Gastrocnemius medialis (tissue), 4 donors: ENCODE results near the gene FHOD3.

Experiments used
- POLR2A ChIP-seq, 2 donors: fragments of 450-650 bp; IDR thresholded peaks; one replicate each; pipeline ENCODE4 v1.6.1; 2017; ENCODE audit warnings: antibody characterized with exemption in 2 of 2, mild to moderate bottlenecking in 2 of 2, moderate library complexity in 2 of 2
- TF ChIP-seq, protein P1 (sequence below), 5 experiments: fragments of 450-650 bp in 3 of 5; fragments of 200-600 bp in 2 of 5; sonication (generic) in 2 of 5; IDR thresholded peaks in 4 of 5; conservative IDR thresholded peaks in 1 of 5; 1 replicate in 4 of 5; 2 replicates in 1 of 5; pipeline ENCODE4 v1.5.1; 2016 to 2019; ENCODE audit warnings: antibody characterized with exemption in 5 of 5, mild to moderate bottlenecking in 3 of 5, moderate library complexity in 3 of 5

DNA sequence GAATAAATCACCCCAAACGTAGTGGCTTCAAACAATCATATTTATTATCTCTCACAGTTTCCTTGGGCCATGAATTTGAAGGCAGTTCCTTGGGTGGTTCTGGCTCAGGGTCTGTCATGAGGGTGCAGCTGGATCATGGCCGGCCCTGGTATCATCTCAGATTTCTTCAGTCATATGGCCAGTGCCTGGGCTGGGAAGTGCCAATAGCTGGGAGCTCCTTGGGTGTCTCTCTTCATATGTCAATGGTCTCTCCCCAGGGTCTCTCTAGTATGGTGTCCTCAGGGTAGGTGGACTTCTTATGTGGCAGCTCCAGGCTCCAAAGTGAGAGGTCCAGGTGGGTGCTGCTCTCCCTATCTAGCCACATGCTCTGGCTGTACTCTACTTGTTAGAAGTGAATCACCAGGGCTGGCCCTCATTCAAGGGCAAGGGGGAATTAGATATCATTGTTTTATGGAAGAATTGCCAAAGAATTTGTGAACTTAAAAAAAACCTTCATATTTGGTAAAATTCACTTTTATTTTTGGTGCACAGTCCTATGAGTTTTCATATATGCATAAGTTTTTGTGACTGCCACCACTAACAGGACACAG is 15.4 kb downstream of the FHOD3 start:
- no peak for TF ChIP-seq POLR2A (IDR thresholded peaks at IDR 0.05)
- TF ChIP-seq, protein P1, sequence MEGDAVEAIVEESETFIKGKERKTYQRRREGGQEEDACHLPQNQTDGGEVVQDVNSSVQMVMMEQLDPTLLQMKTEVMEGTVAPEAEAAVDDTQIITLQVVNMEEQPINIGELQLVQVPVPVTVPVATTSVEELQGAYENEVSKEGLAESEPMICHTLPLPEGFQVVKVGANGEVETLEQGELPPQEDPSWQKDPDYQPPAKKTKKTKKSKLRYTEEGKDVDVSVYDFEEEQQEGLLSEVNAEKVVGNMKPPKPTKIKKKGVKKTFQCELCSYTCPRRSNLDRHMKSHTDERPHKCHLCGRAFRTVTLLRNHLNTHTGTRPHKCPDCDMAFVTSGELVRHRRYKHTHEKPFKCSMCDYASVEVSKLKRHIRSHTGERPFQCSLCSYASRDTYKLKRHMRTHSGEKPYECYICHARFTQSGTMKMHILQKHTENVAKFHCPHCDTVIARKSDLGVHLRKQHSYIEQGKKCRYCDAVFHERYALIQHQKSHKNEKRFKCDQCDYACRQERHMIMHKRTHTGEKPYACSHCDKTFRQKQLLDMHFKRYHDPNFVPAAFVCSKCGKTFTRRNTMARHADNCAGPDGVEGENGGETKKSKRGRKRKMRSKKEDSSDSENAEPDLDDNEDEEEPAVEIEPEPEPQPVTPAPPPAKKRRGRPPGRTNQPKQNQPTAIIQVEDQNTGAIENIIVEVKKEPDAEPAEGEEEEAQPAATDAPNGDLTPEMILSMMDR (IDR thresholded peaks at IDR 0.05 in 4 of 5, conservative IDR thresholded peaks at IDR 0.05 in 1 of 5), result no peak
